Measurements from ENCODE around the gene ZFP92. TPM values are rescaled to one million over a fixed set of nuclear protein-coding genes. Genes with fewer than 3 reads are reported as not detected.

The ZFP92 gene
- 0.09 TPM in 1 of 2 replicates, not detected in the other for total RNA-seq
- polyA plus RNA-seq = not detected in 2 replicates

- no peaks in the 10 kb centered on the region for H3K36me3 ChIP-seq
- no peaks in the 10 kb centered on the region for H3K9me3 ChIP-seq (ENCODE audit: low read depth)
- peak in 1 of 2 donors; percentile 25 for DNase-seq (ENCODE audit: low read depth in 1 of 2, low spot score in 1 of 2)
- peaks cover 19% of the 10 kb centered on the region for H3K27me3 ChIP-seq
- no peak within 1 kb of the TSS for H3K27ac ChIP-seq
- no peak for TF ChIP-seq CTCF (IDR thresholded peaks at IDR 0.05; ENCODE audit: low read depth, low read length)
- H3K4me1 ChIP-seq (ENCODE audit: low read depth) = no peaks in the 10 kb centered on the region
- peak within 1 kb of the TSS; percentile 10 for H3K4me3 ChIP-seq
Observed at GRCh38 chrX:153411255-153411987, at the start of gene ZFP92. Gene ZFP92 (plus strand): TSS chrX:153411472. CDS start chrX:153418323, 6,851 bp downstream.

- Histone ChIP-seq H3K4me3 (no peak overlapping the region), H3K4me1 (ENCODE audit: low read depth) (no peaks in the 10 kb centered on the region), H3K36me3 (no peaks in the 10 kb centered on the region), H3K9me3 (ENCODE audit: low read depth) (no peaks in the 10 kb centered on the region), H3K27ac (no peak overlapping the region), H3K27me3 (peaks cover 2% of the 10 kb centered on the region)
- DNase-seq (ENCODE audit: low read depth in 1 of 2, low spot score in 1 of 2) = peak in 1 of 2 donors; percentile 15
- TF ChIP-seq CTCF (IDR thresholded peaks at IDR 0.05; ENCODE audit: low read depth, low read length) = no peak
Observed at GRCh38 chrX:153361781-153362397, 49.4 kb upstream of the ZFP92 start.

GRCh38 chrX:153365670-153366069, 45.6 kb upstream of the ZFP92 start:
- H3K36me3 ChIP-seq = no peaks in the 10 kb centered on the region

GRCh38 chrX:153366119-153366518, 45.2 kb upstream of the ZFP92 start:
- Histone ChIP-seq H3K36me3 (no peaks in the 10 kb centered on the region), H3K27me3 (peaks cover 2% of the 10 kb centered on the region), H3K9me3 (ENCODE audit: low read depth) (no peaks in the 10 kb centered on the region), H3K4me3 (no peak overlapping the region), H3K27ac (no peak overlapping the region), H3K4me1 (ENCODE audit: low read depth) (no peaks in the 10 kb centered on the region)
- DNase-seq (ENCODE audit: low read depth in 1 of 2, low spot score in 1 of 2) = no peak
- no peak for TF ChIP-seq CTCF (IDR thresholded peaks at IDR 0.05; ENCODE audit: low read depth, low read length)

More at GRCh38 chrX:153365670-153366069, 45.6 kb upstream of the ZFP92 start:
- Histone ChIP-seq H3K4me3 (no peak overlapping the region), H3K4me1 (ENCODE audit: low read depth) (no peaks in the 10 kb centered on the region), H3K27me3 (peaks cover 2% of the 10 kb centered on the region), H3K9me3 (ENCODE audit: low read depth) (no peaks in the 10 kb centered on the region), H3K27ac (no peak overlapping the region)
- DNase-seq (ENCODE audit: low read depth in 1 of 2, low spot score in 1 of 2) = no peak
- no peak for TF ChIP-seq CTCF (IDR thresholded peaks at IDR 0.05; ENCODE audit: low read depth, low read length)

- Histone ChIP-seq H3K4me1 (ENCODE audit: low read depth) (no peaks in the 10 kb centered on the region), H3K4me3 (no peak overlapping the region), H3K36me3 (no peaks in the 10 kb centered on the region), H3K27me3 (peaks cover 2% of the 10 kb centered on the region), H3K9me3 (ENCODE audit: low read depth) (no peaks in the 10 kb centered on the region), H3K27ac (no peak overlapping the region)
- no peak for TF ChIP-seq CTCF (IDR thresholded peaks at IDR 0.05; ENCODE audit: low read depth, low read length)
- no peak for DNase-seq (ENCODE audit: low read depth in 1 of 2, low spot score in 1 of 2)
Observed at GRCh38 chrX:153366878-153367538, 44.3 kb upstream of the ZFP92 start.
